GM12892 (cell line): ENCODE data around the gene TTC17.

Source experiments
- POLR2A ChIP-seq: IDR thresholded peaks from 2 replicates; pipeline ENCODE4 v1.6.1; 2011; ENCODE audit warnings: low read depth, low read length, control low read depth
- POLR2AphosphoS5 ChIP-seq: IDR thresholded peaks from 2 replicates; pipeline ENCODE4 v1.6.1; 2011; ENCODE audit warnings: low read depth, low read length, control low read depth

DNA sequence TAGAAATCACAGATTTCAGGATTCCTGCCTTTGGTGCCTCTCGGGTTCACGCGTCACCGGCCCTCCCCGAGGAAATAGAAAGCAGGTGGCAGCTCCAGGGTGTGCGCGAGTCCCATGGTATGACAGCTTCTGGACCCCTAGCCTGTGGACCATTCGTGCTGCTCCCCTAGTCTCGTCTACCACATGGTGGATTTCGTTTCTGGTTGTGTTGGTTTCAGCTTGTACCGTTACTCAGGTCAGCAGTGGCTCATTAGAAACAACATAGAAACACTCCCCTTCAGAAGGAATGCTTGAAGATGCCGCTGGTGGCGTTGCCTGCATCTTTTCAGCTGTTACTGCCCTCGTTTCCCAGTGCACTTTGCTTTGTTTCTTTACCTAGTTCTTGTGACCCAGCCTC, 700 bp downstream of the TTC17 start:
- TF ChIP-seq POLR2A (no peak), POLR2AphosphoS5 (no peak; the same call in 1 of the 2 replicates)
